ENCODE measurements around the gene PIEZO2. TPM values are rescaled to one million over a fixed set of nuclear protein-coding genes. Genes with fewer than 3 reads are reported as not detected.

The PIEZO2 gene
- total RNA-seq, 6 experiments from 2014 or later: not detected

DNA sequence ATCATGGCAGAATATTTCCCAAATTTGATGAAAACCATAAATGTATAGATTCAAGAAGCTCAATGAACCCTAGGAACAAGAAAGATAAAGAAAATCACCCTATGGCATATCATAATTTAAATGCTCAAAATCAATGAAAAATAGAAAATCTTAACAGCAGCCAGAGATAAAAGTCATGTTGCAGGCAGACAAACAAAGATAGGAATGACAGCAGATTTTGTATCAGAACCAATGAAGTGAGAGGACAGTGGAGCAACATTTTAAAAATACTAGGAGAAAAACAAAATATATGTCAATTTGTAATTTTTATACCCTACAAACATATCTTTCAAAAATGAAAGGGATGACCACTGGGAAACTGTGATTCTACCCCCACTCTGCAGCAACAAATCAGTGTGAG, 203.3 kb downstream of the PIEZO2 start:
- Mint-ChIP-seq H3K27me3 (ENCODE audit: insufficient read depth) (peaks cover 7% of the 10 kb centered on the region), H3K36me3 (ENCODE audit: low read depth) (peaks cover 13% of the 10 kb centered on the region), H3K9me3 (peaks cover 21% of the 10 kb centered on the region), H3K4me3 (no peak overlapping the region), H3K4me1 (ENCODE audit: low read depth) (no peaks in the 10 kb centered on the region), H3K27ac (no peak overlapping the region)
- no peak for DNase-seq
- TF ChIP-seq, protein P1, sequence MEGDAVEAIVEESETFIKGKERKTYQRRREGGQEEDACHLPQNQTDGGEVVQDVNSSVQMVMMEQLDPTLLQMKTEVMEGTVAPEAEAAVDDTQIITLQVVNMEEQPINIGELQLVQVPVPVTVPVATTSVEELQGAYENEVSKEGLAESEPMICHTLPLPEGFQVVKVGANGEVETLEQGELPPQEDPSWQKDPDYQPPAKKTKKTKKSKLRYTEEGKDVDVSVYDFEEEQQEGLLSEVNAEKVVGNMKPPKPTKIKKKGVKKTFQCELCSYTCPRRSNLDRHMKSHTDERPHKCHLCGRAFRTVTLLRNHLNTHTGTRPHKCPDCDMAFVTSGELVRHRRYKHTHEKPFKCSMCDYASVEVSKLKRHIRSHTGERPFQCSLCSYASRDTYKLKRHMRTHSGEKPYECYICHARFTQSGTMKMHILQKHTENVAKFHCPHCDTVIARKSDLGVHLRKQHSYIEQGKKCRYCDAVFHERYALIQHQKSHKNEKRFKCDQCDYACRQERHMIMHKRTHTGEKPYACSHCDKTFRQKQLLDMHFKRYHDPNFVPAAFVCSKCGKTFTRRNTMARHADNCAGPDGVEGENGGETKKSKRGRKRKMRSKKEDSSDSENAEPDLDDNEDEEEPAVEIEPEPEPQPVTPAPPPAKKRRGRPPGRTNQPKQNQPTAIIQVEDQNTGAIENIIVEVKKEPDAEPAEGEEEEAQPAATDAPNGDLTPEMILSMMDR (IDR thresholded peaks at IDR 0.05): no peak

- Mint-ChIP-seq H3K27ac (no peak overlapping the region), H3K9me3 (peaks cover 21% of the 10 kb centered on the region), H3K36me3 (ENCODE audit: low read depth) (peaks cover 13% of the 10 kb centered on the region), H3K27me3 (ENCODE audit: insufficient read depth) (peaks cover 6% of the 10 kb centered on the region), H3K4me1 (ENCODE audit: low read depth) (no peaks in the 10 kb centered on the region), H3K4me3 (no peak overlapping the region)
- TF ChIP-seq, protein P1 (IDR thresholded peaks at IDR 0.05): peak; percentile 13; the same call in 1 of the 2 replicates
- DNase-seq: no peak
These were observed 206.4 kb downstream of the PIEZO2 start for GRCh38 chr18:10942998-10943397.

- 0 out of 2 replicates have a peak, but pooled peaks cover 4% of the 10 kb centered on the region for H3K36me3 Mint-ChIP-seq (ENCODE audit: low read depth)
- H3K9me3 Mint-ChIP-seq: peaks cover 5% of the 10 kb centered on the region
- H3K27me3 Mint-ChIP-seq (ENCODE audit: insufficient read depth): peaks cover 13% of the 10 kb centered on the region
- H3K4me3 Mint-ChIP-seq: no peak overlapping the region
- no peak overlapping the region for H3K27ac Mint-ChIP-seq
- TF ChIP-seq, protein P1 (IDR thresholded peaks at IDR 0.05): no peak
- no peak for DNase-seq
- peaks cover 9% of the 10 kb centered on the region for H3K4me1 Mint-ChIP-seq (ENCODE audit: low read depth)
These were observed 209.5 kb downstream of the PIEZO2 start for GRCh38 chr18:10939822-10940221.

DNA sequence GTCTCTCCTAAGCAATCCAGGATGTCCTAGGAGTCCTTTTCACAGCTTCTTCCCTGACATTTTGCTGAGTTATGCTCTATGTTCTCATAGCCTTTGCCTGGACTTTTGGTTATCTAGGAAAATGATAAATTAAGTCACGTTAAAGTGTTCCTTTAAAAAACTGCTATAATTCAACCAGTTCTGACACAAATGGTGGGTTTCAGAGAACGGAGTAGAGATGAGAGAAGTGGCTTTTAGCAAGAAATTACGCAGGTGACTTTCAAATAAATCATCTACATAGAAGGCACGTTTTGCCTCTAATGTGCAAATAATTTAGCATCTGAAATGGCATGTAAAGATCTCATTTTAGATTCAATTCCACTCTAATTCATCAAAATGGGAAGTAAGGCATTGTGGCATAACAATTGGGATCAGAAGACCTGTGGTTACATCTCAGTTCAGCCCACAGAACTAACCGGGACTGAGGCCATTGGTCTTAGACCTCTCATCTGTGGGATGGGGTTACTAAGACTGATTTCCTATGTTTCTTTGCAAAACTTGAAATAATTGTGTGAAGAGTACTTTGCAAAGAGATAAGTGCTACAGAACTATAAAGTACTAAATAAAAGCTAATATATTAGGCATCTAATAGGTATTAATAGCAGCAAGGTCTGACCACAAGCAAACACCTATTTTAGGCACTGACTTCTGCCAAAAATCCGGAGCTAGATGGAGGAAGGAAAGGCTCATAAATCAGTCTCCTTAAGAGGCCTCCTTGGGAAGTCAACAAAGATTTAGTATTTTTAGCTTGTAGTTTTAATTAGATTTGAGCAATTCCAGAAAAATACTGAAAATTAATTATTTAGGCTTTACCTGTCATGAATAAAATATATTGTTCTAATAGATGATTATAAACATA, 211.4 kb downstream of the PIEZO2 start:
- H3K27me3 Mint-ChIP-seq (ENCODE audit: insufficient read depth): peaks cover 16% of the 10 kb centered on the region
- H3K4me1 Mint-ChIP-seq (ENCODE audit: low read depth): peaks cover 9% of the 10 kb centered on the region
- H3K36me3 Mint-ChIP-seq (ENCODE audit: low read depth): no peaks in the 10 kb centered on the region
- H3K9me3 Mint-ChIP-seq: no peaks in the 10 kb centered on the region; the same call in 1 of the 2 replicates
- no peak for DNase-seq
- TF ChIP-seq, protein P1 (IDR thresholded peaks at IDR 0.05): no peak
- H3K27ac Mint-ChIP-seq: no peak overlapping the region
- no peak overlapping the region for H3K4me3 Mint-ChIP-seq

GRCh38 chr18:10936176-10937053, 213.0 kb downstream of the PIEZO2 start:
- TF ChIP-seq, protein P1 (IDR thresholded peaks at IDR 0.05): no peak
- no peaks in the 10 kb centered on the region for H3K36me3 Mint-ChIP-seq (ENCODE audit: low read depth)
- no peak overlapping the region for H3K4me3 Mint-ChIP-seq
- H3K27me3 Mint-ChIP-seq (ENCODE audit: insufficient read depth): peaks cover 16% of the 10 kb centered on the region
- no peak for DNase-seq
- H3K4me1 Mint-ChIP-seq (ENCODE audit: low read depth): peaks cover 9% of the 10 kb centered on the region
- H3K9me3 Mint-ChIP-seq: no peaks in the 10 kb centered on the region
- H3K27ac Mint-ChIP-seq: no peak overlapping the region

All from HFFc6 (cell line).